Hepatocyte (in vitro differentiated cells): ENCODE data around the gene PLXNA2. TPM values are rescaled to one million over a fixed set of nuclear protein-coding genes. Genes with fewer than 3 reads are reported as not detected.
A peak's percentile ranks its signal among the peaks of the same experiment; 100 is the strongest.

Source experiments
- DNase-seq: peaks from one replicate; pipeline ENCODE4 v3.0.0-alpha.2; 2016; ENCODE audit warnings: low spot score
- H2AFZ ChIP-seq: fragments of 200-600 bp; sonication (generic); 2 replicates; pipeline ENCODE4 v1.6.0; 2016; ENCODE audit warnings: antibody characterized with exemption, mild to moderate bottlenecking
- H3K27ac ChIP-seq: fragments of 200-600 bp; sonication (generic); 2 replicates; pipeline ENCODE4 v1.5.1; 2016; ENCODE audit warnings: mild to moderate bottlenecking
- H3K27me3 ChIP-seq: fragments of 200-600 bp; sonication (generic); 2 replicates; pipeline ENCODE4 v1.6.1; 2016
- H3K36me3 ChIP-seq: fragments of 200-600 bp; sonication (generic); replicated peaks from 2 replicates; pipeline ENCODE4 v1.5.1; 2016; ENCODE audit warnings: low read depth; ENCODE audit not compliant: insufficient read depth
- H3K4me1 ChIP-seq: fragments of 200-600 bp; sonication (generic); 2 replicates; pipeline ENCODE4 v1.5.1; 2016; ENCODE audit warnings: mild to moderate bottlenecking, moderate library complexity; ENCODE audit not compliant: insufficient read depth
- H3K4me2 ChIP-seq: fragments of 200-600 bp; sonication (generic); 2 replicates; pipeline ENCODE4 v1.6.0; 2016
- H3K4me3 ChIP-seq: fragments of 200-600 bp; sonication (generic); 2 replicates; pipeline ENCODE4 v1.5.1; 2016; ENCODE audit warnings: mild to moderate bottlenecking
- H3K79me2 ChIP-seq: fragments of 200-600 bp; sonication (generic); 2 replicates; pipeline ENCODE4 v1.6.0; 2017; ENCODE audit warnings: mild to moderate bottlenecking
- H3K9me2 ChIP-seq: fragments of 200-600 bp; sonication (generic); replicated peaks from 2 replicates; pipeline ENCODE4 v1.6.0; 2017; ENCODE audit warnings: mild to moderate bottlenecking; ENCODE audit not compliant: insufficient read depth
- H3K9me3 ChIP-seq: fragments of 200-600 bp; sonication (generic); 2 replicates; pipeline ENCODE4 v1.5.1; 2016; ENCODE audit warnings: low read depth, mild to moderate bottlenecking
- H4K20me1 ChIP-seq: fragments of 200-600 bp; sonication (generic); 2 replicates; pipeline ENCODE4 v1.6.0; 2016; ENCODE audit warnings: mild to moderate bottlenecking; ENCODE audit not compliant: insufficient read depth, poor library complexity, severe bottlenecking
- EZH2 ChIP-seq: fragments of 200-600 bp; sonication (generic); IDR thresholded peaks from 2 replicates; pipeline ENCODE4 v1.6.1; 2016; ENCODE audit warnings: antibody characterized with exemption, mild to moderate bottlenecking, borderline replicate concordance
- EZH2phosphoT487 ChIP-seq: fragments of 200-600 bp; sonication (generic); IDR thresholded peaks from one replicate; pipeline ENCODE4 v1.6.1; 2018; ENCODE audit warnings: antibody characterized with exemption, mild to moderate bottlenecking, low read depth, moderate library complexity; ENCODE audit not compliant: unreplicated experiment, severe bottlenecking
- WGBS: methylation state at CpG from one replicate; pipeline ENCODE4 v1.1.6; 2016; ENCODE audit warnings: low lambda C conversion rate; ENCODE audit errors: missing lambda C conversion rate; 5-methylcytosine and 5-hydroxymethylcytosine counted together
- polyA plus RNA-seq: library from polyadenylated mRNA; unstranded; fragments of >200 nt; fragmentation: Nextera tagmentation; extraction: Ambion mirVana; gene quantifications from 2 replicates; pipeline ENCODE4 v1.2.1, GENCODE V29; 2016
- total RNA-seq: library from RNA; depleted of rRNA; stranded (reverse); fragments of >200 nt; gene quantifications from 2 replicates; pipeline ENCODE4 v1.2.3, GENCODE V29; 2014
- TF ChIP-seq, protein P1 (sequence below): fragments of 200-600 bp; sonication (generic); IDR thresholded peaks from 2 replicates; pipeline ENCODE4 v1.5.1; 2016; ENCODE audit warnings: antibody characterized with exemption, mild to moderate bottlenecking; ENCODE audit not compliant: poor library complexity

The PLXNA2 gene
- total and polyA plus RNA-seq, 2 experiments from 2014 or later, result 9.8 to 13.1 TPM

DNA sequence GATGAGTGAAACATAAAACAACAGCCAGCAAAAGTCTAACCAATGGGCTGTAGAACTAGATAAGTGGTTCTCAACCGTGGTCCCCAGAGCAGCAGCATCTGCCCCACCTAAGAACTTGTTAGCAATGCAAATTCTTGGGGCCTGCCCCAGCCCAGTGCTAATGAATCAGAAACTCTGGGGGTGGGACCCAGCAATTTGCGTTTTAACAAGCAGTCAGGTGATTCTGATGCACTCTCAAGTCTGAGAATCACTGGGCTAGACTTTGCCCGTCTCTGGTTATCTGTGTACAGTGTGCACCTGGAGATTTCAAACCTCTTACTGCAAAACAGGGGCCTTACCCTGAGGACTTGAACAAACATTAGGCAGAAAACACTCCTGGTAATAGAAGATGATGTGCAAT, 66.5 kb downstream of the PLXNA2 start:
- Histone ChIP-seq H3K79me2 (no peaks in the 10 kb centered on the region), H3K9me2 (no peaks in the 10 kb centered on the region), H3K4me3 (no peak overlapping the region), H3K36me3 (no peaks in the 10 kb centered on the region), H4K20me1 (no peaks in the 10 kb centered on the region), H3K4me1 (peaks cover 71% of the 10 kb centered on the region), H3K27ac (peak overlapping the region; percentile 90), H3K9me3 (no peaks in the 10 kb centered on the region), H3K27me3 (no peaks in the 10 kb centered on the region), H2AFZ (no peak overlapping the region), H3K4me2 (peak overlapping the region; percentile 8)
- WGBS, result 26% methylated on average over 3 of the region's 3 CpGs
- DNase-seq, result peak; percentile 87
- TF ChIP-seq, protein P1, sequence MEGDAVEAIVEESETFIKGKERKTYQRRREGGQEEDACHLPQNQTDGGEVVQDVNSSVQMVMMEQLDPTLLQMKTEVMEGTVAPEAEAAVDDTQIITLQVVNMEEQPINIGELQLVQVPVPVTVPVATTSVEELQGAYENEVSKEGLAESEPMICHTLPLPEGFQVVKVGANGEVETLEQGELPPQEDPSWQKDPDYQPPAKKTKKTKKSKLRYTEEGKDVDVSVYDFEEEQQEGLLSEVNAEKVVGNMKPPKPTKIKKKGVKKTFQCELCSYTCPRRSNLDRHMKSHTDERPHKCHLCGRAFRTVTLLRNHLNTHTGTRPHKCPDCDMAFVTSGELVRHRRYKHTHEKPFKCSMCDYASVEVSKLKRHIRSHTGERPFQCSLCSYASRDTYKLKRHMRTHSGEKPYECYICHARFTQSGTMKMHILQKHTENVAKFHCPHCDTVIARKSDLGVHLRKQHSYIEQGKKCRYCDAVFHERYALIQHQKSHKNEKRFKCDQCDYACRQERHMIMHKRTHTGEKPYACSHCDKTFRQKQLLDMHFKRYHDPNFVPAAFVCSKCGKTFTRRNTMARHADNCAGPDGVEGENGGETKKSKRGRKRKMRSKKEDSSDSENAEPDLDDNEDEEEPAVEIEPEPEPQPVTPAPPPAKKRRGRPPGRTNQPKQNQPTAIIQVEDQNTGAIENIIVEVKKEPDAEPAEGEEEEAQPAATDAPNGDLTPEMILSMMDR, result no peak
- no peak for TF ChIP-seq EZH2phosphoT487
- no peak for TF ChIP-seq EZH2

- TF ChIP-seq EZH2phosphoT487 (no peak), EZH2 (no peak)
- TF ChIP-seq, protein P1, result no peak
- DNase-seq, result peak; percentile 48
- Histone ChIP-seq H3K9me3 (no peaks in the 10 kb centered on the region), H2AFZ (no peak overlapping the region), H3K36me3 (no peaks in the 10 kb centered on the region), H3K79me2 (no peaks in the 10 kb centered on the region), H3K4me3 (no peak overlapping the region), H3K9me2 (no peaks in the 10 kb centered on the region), H3K4me2 (peak overlapping the region; percentile 8), H3K27me3 (no peaks in the 10 kb centered on the region), H3K27ac (peak overlapping the region; percentile 90), H3K4me1 (peaks cover 70% of the 10 kb centered on the region), H4K20me1 (no peaks in the 10 kb centered on the region)
- 83% methylated on average over 3 of the region's 3 CpGs for WGBS
Observed at GRCh38 chr1:208176649-208177048, 67.5 kb downstream of the PLXNA2 start.

DNA sequence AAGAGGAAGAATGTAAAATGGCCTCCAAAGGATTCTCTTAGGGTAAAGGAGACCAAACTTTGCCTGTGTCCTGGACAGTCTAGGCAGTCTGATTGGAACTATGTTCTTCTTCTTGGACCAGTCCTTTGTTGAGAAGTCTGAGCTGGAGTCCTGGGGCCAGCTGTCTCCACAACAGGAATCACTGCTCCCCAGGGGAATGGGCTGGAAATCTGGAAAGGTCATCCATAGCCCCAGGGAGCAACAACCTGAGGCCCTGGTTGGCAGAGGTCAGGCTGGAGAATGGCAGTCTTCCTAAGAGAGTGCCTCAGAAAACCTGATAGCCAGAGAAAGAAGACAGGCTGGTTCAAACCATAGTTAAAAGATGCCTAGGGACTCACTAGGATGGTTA, 68.7 kb downstream of the PLXNA2 start:
- Histone ChIP-seq H3K9me2 (no peaks in the 10 kb centered on the region), H2AFZ (no peak overlapping the region), H3K27ac (peak overlapping the region; percentile 90), H3K4me1 (peaks cover 61% of the 10 kb centered on the region), H3K9me3 (no peaks in the 10 kb centered on the region), H3K36me3 (no peaks in the 10 kb centered on the region), H4K20me1 (no peaks in the 10 kb centered on the region), H3K27me3 (no peaks in the 10 kb centered on the region), H3K4me2 (no peak overlapping the region), H3K4me3 (no peak overlapping the region), H3K79me2 (no peaks in the 10 kb centered on the region)
- no peak for DNase-seq
- TF ChIP-seq, protein P1, result no peak
- TF ChIP-seq EZH2, result no peak
- TF ChIP-seq EZH2phosphoT487, result no peak
